ENCODE data around the gene HFE.
A peak's percentile ranks its signal among the peaks of the same experiment; 100 is the strongest.
"Not testable (repeated sequence)": the region's sequence is repeated elsewhere in the genome, so short reads cannot be mapped to it uniquely, and the experiment has no call there.

HFE gene, protein sequence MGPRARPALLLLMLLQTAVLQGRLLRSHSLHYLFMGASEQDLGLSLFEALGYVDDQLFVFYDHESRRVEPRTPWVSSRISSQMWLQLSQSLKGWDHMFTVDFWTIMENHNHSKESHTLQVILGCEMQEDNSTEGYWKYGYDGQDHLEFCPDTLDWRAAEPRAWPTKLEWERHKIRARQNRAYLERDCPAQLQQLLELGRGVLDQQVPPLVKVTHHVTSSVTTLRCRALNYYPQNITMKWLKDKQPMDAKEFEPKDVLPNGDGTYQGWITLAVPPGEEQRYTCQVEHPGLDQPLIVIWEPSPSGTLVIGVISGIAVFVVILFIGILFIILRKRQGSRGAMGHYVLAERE

DNA sequence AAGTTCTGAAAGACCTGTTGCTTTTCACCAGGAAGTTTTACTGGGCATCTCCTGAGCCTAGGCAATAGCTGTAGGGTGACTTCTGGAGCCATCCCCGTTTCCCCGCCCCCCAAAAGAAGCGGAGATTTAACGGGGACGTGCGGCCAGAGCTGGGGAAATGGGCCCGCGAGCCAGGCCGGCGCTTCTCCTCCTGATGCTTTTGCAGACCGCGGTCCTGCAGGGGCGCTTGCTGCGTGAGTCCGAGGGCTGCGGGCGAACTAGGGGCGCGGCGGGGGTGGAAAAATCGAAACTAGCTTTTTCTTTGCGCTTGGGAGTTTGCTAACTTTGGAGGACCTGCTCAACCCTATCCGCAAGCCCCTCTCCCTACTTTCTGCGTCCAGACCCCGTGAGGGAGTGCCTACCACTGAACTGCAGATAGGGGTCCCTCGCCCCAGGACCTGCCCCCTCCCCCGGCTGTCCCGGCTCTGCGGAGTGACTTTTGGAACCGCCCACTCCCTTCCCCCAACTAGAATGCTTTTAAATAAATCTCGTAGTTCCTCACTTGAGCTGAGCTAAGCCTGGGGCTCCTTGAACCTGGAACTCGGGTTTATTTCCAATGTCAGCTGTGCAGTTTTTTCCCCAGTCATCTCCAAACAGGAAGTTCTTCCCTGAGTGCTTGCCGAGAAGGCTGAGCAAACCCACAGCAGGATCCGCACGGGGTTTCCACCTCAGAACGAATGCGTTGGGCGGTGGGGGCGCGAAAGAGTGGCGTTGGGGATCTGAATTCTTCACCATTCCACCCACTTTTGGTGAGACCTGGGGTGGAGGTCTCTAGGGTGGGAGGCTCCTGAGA is at the start of gene HFE:
TSS of gene HFE (plus strand) at position 146 of the 832 bp plus-strand sequence. CDS start at position 158, 12 bp downstream.
- DNase-seq: no peak

DNA sequence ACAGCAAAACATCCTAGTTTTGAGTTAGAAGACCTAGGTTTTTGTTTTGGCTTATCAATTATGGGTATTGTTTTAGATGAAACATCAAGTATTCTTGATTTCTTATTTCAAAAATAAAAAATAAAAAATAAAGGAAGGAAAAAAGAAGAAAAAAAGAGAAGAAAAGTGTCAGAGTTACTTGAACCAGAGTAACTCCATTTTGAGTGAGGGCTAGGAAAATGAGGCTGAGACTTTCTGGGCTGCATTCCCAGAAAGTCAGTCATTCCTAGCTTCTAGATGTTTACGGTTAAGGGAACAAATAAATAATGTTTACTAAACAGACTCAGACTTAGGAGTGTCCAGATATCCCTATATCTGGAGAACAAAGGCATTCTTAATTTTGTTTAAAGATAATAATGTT is 45.3 kb upstream of the HFE start:
- DNase-seq: no peak

DNA sequence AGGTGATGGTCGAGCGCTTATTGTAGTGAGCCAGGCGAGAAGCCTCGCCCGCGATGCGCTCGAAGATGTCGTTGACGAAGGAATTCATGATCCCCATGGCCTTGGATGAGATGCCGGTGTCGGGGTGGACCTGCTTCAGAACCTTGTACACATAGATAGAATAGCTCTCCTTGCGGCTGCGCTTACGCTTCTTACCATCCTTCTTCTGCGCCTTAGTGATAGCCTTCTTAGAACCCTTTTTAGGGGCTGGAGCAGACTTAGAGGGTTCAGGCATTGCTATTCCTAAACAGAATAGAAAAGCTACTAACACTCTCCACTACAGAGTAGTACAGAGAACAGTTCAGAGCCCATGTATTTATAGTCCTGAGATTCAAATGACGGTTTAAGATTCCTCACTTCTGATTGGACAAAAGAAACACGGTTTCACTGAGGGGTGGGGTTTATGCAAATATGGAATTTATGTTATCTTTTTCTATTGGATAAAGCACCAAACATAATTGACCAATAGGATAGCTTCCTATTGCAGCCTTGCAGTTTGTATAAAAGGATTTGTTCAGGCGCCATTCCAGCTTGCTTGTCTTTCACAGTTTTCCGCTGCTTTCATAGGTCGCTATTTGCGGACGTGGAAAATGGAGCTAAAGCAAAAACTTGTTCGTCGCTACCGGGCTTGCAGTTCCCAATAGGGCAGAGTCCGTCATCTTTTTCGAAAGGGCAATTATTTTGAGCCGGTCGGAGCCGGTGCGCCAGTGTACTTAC is 43.7 kb upstream of the HFE start:
- DNase-seq: peak; percentile 90 to 94

DNA sequence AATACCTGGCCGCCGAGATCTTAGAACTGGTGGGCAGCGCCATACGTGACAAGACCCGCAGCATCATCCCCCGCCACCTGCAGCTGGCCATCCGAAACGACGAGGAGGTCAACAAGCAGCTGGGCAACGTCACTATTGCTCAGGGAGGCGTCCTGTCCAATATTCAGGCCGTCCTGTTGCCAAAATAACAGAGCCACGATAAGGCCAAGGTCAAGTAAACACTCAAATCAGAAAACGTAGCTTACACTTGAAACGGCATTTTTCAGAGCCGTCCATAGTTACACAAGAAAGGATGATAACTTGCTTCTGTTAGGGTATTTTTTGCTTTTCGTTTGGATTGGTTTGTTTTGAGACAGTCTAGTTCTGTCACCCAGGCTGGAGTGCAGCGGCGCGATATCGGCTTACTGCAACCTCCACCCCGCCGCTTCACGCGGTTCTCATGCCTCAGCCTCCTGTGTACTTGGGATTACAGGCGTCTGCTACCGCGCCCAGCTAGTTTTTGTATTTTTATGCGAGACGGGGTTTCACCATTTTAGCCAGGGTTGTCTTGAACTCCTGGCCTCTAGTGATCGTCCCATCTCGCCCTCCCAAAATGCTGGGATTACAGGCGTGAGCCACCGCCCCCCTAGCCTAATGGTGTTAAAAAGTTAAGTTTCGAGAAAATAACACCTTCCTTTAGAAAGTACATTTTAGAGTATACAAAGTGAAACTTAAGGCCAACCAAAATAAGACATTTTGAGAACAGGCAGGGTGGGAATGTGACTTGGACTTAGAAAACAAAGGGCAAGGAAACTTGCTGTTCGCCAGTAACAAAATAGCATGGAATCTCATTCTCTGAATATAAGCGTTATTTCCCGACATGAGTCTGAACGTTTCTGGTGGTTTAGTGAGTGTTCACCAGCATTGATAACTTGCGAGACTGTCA is 42.8 kb upstream of the HFE start:
- DNase-seq: peak in 1 of 2 experiments; percentile 51

DNA sequence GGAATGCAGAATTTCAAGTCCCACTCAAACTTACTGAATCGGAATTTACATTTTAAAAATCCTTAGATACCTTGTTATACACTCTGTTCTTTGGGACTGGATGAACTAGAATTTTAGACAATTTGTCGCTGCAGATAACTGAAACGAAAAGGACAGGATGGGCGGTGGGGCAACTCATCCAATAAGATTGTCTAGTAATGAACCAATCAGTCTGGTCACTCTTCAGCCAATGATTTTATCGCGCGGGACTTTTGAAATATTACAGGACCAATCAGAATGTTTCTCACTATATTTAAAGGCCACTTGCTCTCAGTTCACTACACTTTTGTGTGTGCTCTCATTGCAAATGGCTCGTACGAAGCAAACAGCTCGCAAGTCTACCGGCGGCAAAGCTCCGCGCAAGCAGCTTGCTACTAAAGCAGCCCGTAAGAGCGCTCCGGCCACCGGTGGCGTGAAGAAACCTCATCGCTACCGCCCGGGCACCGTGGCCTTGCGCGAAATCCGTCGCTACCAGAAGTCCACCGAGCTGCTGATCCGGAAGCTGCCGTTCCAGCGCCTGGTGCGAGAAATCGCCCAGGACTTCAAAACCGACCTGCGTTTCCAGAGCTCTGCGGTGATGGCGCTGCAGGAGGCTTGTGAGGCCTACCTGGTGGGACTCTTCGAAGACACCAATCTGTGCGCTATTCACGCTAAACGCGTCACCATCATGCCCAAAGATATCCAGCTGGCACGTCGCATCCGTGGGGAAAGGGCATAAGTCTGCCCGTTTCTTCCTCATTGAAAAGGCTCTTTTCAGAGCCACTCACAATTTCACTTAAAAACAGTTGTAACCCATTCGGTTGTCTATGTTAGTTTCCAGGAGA is 41.9 kb upstream of the HFE start:
- DNase-seq: peak; percentile 93 to 95

DNA sequence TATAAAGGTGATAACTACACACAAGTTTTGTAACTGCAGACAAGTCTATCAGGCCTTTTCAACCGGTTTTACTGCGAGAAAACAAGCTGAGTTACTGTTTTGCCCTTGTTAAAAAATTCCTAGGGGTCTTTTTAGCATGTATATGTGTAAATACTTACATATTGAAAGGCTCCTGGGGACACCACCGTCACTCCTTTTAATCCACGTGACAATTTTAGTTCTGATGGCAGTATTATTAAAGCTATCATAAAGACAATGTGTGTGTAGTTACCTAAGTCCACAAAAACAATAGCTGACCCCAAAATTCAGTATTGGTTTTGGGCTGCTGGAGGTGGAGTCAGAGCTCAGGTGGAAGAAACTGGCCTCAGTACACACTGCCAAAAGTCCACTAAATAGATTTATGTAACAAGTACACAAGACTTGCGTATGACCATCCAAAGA is 41.3 kb upstream of the HFE start:
- peak in 1 of 2 experiments; percentile 52 for DNase-seq

DNA sequence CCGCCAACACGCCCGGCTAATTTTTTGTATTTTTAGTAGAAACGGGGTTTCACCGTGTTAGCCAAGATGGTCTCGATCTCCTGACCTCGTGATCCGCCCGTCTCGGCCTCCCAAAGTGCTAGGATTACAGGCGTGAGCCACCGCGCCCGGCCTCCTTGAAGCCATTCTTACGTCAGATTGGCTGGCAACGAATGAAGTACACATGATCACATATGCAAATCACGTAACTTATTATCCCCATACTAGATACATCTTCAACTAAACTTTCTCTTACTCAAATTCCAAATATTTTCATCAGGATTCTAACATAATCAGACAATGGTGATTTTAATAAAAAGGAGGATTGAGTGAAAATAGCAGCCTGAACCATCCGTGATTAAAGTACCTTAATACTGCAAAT is 39.9 kb upstream of the HFE start:
- DNase-seq: not testable (repeated sequence)

DNA sequence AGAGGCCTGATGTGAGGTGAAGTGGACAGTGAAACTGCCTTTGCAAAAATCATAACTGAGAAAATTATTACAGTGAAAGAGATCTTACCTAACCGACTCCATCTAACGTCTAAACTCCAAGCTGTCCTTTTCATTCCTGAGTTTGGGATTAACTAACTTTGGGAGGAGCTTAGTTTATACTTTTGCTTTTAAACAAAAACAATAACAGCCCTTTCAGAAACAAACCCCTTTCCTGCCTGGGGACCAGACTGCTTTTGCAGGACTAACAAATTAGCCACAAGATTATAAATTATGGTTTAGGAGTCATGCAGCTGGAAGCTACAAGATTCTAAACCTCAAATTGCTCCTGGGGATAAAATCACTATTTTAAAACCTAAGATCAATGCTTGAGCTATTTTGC is 38.6 kb upstream of the HFE start:
- DNase-seq: no peak

DNA sequence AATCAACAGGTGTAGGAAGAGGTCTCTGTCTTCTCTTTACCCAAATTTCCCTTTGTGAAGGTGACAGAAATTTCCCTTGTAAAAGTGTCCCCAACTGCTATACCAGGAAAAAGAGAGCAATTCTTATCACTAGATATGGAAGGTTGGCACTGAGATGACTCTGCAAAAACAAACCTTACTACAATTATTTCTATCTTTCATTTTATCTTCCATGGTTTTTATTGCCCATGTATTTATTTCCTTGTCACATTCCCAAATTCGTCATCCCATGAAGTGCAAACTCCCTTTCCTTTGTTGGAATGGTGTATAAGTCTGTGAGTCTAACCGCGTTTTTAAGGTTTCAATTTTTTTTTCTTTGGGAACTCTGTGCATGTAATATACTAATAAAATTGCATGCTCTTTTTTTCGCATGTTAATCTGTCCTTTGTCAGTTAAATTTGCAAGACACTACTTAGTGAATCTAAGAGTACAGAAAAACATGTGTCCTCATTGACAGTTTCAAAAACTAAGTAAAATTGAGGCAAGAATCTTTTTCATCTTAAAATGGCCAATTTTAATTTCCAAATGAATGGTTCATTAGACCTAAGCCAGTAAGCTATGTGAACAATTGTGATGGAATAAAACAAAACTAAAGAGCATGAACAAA is 35.4 kb upstream of the HFE start:
- DNase-seq: no peak

DNA sequence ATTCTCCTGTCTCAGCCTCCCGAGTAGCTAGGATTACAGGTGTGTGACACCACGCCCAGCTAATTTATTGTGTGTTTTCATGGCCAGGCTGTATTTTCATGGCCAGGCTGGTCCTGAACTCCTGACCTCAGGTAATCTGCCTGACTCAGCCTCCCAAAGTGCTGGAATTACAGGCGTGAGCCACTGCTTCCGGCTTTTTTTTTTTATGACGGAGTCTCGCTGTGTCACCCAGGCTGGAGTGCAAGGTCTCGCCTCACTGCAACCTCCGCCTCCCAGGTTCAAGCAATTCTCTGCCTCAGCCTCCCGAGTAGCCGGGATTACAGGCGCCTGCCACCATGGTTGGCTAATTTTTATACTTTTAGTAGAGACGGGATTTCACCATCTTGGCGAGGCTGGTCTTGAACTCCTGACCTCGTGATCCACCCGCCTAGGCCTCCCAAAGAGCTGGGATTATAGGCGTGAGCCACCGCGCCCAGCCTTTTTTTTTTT is 34.4 kb upstream of the HFE start:
- not testable (repeated sequence) for DNase-seq

DNA sequence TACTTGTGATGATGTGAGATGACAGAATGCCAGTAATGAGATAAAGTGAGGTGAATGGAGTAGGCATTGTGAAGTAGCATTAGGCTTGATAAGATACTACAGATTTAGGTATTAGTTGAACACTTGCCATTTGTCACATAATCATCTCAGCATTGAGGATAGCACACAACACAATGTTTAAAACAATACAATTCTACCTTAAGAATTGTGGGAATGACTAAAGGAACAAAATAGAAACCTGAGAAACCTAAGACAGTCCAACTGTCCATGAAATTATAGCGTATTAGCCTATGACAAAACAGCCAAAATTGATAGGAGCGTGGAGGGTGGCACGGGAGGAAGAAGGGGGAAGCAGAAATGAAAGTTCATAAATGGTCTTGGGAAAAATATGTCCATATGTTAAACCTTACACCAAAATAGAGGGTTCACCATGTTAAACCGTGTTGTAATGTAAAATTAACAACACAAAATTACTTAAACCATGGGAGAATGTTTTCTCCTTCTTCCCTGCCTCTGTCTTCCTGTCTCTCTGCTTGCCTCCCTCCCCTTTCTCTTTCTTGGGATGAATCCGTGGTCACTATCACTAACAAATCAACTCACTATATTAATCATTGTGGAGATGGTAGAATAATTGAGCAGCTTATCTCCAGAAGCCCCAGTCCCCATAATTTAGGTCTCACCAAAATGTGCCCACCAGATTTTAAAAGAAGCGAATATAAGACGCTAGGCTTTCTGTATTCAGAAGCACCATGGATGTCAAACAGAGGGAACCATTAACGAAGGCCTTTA is 33.0 kb upstream of the HFE start:
- peak; percentile 34 to 53 for DNase-seq

DNA sequence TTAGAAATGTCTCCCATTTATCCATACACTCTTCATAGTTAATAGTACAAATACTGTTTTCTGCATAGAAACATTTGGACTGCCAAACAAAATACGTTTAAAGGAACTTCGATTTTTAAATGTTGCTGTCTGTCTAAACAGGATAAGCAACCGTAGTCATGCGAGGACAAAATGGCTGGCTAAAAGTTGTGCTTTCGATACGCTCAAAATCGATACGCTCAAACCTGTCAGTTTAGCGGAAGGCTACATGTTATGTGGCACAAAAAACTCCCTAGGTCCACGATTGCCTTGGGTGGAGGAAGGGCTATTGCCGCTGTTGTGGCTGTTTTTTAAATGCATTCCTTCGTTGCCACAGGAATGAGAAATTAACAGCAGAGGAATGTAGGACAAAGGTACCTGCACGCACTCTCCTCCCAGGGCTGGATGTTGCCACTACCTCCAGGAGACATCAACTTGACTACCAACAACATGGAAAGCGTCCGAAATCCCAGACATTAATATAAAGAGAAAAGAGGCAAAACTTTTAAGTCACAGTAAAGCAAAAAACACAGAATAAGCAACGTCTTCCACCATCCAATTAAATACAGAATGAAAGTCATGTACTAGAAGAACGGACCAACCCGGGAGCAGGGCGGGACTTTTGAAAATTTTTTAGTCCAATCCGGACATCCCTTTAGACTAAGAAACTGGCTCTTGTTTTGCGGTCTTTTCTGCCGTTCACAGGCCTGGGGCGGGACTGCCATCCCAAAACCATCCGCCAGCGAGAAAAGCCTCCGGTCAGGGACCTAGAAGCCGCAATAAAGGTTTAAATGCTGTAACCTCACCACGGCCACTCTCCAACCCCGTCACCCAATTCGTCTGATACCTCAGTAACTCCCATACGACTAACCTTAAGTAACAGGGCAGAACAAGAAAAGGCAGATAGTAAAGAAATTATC is 32.2 kb upstream of the HFE start:
- peak; percentile 98 for DNase-seq

DNA sequence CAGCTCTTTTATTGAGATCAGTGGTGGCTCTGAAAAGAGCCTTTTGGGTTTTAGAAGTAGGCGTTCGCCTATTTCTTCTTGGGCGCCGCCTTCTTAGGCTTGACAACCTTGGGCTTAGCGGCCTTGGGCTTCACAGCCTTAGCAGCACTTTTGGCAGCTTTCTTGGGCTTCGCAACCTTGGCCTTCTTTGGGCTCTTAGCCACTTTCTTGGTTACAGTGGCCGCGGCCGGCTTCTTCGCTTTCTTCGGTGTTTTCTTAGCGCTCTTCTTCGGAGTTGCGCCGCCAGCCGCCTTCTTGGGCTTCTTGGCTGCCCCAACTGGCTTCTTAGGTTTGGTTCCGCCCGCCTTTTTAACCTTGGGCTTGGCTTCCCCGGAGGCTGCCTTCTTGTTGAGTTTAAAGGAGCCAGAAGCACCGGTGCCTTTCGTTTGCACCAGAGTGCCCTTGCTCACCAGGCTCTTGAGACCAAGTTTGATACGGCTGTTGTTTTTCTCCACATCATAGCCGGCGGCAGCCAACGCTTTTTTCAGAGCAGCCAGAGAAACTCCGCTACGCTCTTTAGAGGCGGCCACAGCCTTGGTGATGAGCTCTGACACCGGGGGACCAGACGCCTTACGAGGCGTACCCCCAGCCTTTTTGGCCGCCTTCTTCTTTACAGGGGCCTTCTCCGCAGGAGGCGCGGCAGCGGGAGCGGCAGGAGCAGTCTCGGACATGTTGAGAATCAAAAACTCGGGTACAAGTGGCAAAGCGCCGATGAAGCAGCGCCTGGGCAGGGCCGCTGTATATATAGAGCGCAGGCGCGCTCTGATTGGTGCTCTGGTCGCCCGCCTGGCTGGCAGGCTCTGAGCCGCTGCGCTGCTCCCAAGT is 31.3 kb upstream of the HFE start:
- DNase-seq: peak; percentile 83 to 84

DNA sequence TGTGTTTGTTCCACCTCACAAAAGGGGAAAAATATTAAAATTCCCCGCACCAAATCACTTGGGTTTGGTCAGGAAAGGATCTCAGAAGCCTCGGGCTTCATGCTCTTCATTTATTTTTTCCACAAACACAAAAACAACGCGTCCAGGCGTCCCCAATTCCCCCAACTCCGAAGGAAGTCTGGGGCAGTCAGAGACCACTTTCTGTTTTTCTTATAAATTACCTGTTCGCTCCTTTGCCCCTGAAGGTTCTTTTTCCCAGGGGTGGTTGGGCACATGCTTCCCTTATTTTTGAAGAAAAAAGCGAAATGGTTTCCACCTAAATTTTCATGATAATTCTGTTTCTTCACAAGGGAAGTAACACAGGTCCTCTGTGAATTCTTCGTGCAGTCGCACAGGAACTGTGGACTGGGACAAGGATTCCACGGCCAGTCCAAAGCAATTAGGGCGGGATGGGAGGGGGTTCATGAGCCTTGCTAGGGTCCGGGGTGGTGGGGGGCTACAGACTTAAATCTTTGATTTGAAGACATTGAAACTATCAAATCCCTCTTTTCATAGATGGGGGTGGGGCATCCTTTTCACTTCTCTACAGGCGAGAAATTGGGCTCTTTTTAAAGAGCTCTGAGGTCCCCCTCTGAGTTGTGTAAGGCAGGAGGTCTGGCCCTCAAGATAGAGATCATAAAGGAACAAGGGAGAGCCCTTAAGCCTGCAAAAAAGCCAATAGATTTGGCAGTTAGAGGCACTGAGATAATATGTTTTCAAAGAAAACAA is 30.5 kb upstream of the HFE start:
- DNase-seq: peak; percentile 34 to 53

DNA sequence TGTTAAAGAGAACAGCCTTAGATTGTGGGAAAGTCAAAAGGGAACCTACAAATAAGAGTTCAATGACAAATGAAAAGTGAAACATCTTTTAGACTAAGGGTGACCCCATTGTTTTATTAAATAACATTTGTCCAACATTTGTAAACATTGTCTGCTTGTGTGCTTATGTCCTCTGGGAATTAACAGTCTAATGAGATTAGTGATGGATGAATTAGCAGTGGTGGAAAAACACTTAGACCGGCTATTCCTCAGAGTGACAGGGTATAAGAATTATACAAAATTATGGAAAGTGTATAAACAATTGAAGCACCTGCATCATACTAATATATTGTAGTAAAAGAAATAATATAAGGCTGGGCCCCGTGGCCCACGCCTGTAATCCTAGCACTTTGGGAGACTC is 29.3 kb upstream of the HFE start:
- DNase-seq: no peak

DNA sequence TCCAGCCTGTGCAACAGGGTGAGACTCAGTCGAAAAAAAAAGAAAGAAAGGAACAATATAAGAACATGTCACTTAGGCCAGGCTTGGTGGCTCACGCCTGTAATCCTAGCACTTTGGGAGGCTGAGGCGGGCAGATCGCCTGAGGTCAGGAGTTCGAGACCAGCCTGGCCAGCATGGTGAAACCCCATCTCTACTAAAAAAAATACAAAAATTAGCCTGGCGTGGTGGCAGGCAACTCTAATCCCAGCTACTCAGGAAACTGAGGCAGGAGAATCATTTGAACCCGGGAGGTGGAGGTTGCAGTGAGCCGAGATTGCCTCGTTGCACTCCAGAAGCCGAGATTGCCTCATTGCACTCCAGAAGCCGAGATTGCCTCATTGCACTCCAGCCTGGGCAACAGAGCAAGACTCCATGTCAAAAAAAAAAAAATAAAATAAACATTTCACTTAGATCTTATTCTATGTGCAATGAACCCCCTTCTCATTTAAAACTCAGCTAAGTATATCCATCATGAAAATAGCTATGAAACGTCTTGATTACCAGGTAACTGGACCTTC is 28.7 kb upstream of the HFE start:
- DNase-seq: not testable (repeated sequence)

Measured in Kasumi-1 (cell line).